Middle frontal gyrus (tissue), 1 donor: ENCODE measurements around the gene TBX19.
"Not testable (repeated sequence)": the region's sequence is repeated elsewhere in the genome, so short reads cannot be mapped to it uniquely, and the experiment has no call there.

ENCODE experiments used
- DNase-seq: peaks from one replicate; pipeline ENCODE4 v3.0.0-alpha.2; 2015; ENCODE audit warnings: low spot score; ENCODE audit errors: extremely low spot score

The TBX19 gene

GRCh38 chr1:168354335-168355269 is 73.9 kb downstream of the TBX19 start:
- not testable (repeated sequence) for DNase-seq

- DNase-seq: no peak
Observed at GRCh38 chr1:168360151-168361021, 79.7 kb downstream of the TBX19 start.

- DNase-seq: no peak
Observed at GRCh38 chr1:168361252-168361651, 80.6 kb downstream of the TBX19 start.

DNA sequence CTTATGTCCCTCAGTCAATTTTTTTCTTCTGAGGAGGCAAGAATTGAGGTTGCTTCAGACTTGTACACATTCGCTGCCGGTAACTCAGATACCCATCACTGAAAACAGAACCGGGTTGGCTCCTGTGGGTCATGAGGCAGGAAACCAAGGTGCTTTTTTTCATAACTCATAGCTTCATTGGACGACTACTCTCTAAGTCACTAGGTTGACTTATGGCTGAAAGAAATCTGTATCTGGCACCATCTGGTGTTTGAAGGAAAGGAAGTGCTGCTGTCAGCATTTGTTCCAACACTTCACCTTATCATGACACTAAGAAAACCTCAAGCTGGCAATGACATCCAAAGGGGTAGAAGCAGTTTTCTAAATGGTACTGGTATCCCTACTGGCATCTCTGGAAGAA is 82.3 kb downstream of the TBX19 start:
- DNase-seq: no peak
